HG02759 (cell line): ENCODE measurements around the gene TKT.

Experiments
- ATAC-seq: cut with Tn5 transposase; IDR thresholded peaks from one replicate; pipeline ENCODE4 v1.9.1; 2021; ENCODE audit warnings: mild to moderate bottlenecking, moderate library complexity; ENCODE audit not compliant: unreplicated experiment

Gene TKT

GRCh38 chr3:53240989-53241972 is 14.5 kb downstream of the TKT start:
- ATAC-seq: no peak

GRCh38 chr3:53239800-53240199 is 16.0 kb downstream of the TKT start:
- ATAC-seq: no peak

GRCh38 chr3:53238886-53239285 is 16.9 kb downstream of the TKT start:
- no peak for ATAC-seq

GRCh38 chr3:53238051-53238850 is 17.6 kb downstream of the TKT start:
- ATAC-seq: no peak

- ATAC-seq: no peak
These were observed 19.5 kb downstream of the TKT start for GRCh38 chr3:53236112-53236841.

GRCh38 chr3:53235545-53235944 is 20.3 kb downstream of the TKT start:
- ATAC-seq: no peak

- ATAC-seq: no peak
These were observed 21.0 kb downstream of the TKT start for GRCh38 chr3:53234841-53235232.

GRCh38 chr3:53234130-53234840 is 21.5 kb downstream of the TKT start:
- ATAC-seq: no peak

GRCh38 chr3:53232641-53233377 is 23.0 kb downstream of the TKT start:
- ATAC-seq: no peak

GRCh38 chr3:53231532-53232511 is 24.0 kb downstream of the TKT start:
- no peak for ATAC-seq

GRCh38 chr3:53230789-53231188 is 25.0 kb downstream of the TKT start:
- no peak for ATAC-seq

GRCh38 chr3:53230041-53230621 is 25.7 kb downstream of the TKT start:
- no peak for ATAC-seq

GRCh38 chr3:53229606-53230005 is 26.2 kb downstream of the TKT start:
- no peak for ATAC-seq

GRCh38 chr3:53229171-53229570 is 26.7 kb downstream of the TKT start:
- no peak for ATAC-seq

- ATAC-seq: no peak
These were observed 27.6 kb downstream of the TKT start for GRCh38 chr3:53227993-53228885.

GRCh38 chr3:53226841-53227407 is 28.9 kb downstream of the TKT start:
- ATAC-seq: no peak
